Transverse colon (tissue), 4 donors: ENCODE data around the gene TRUB1. TPM values are rescaled to one million over a fixed set of nuclear protein-coding genes. Genes with fewer than 3 reads are reported as not detected.

Source experiments
- DNase-seq: peaks from one replicate; pipeline ENCODE4 v3.0.0-alpha.2; 2019
- H3K27ac ChIP-seq, 4 donors: fragments of 200-600 bp; sonication (generic); 2 replicates each; pipeline ENCODE4 v1.5.1; 2016 to 2018; ENCODE audit warnings: inconsistent platforms in 4 of 4
- H3K27me3 ChIP-seq: fragments of 200-600 bp; sonication (generic); 2 replicates; pipeline ENCODE4 v1.5.1; 2017; ENCODE audit warnings: inconsistent platforms
- H3K36me3 ChIP-seq, 4 donors: fragments of 200-600 bp; sonication (generic); 2 replicates each; pipeline ENCODE4 v1.5.1; 2017 to 2019; ENCODE audit warnings: inconsistent platforms in 4 of 4
- H3K4me1 ChIP-seq, 4 donors: fragments of 200-600 bp; sonication (generic); 2 replicates each; pipeline ENCODE4 v1.5.1; 2017 to 2020; ENCODE audit warnings: inconsistent platforms in 4 of 4
- H3K4me3 ChIP-seq, 4 donors: fragments of 200-600 bp; sonication (generic); 1 replicate in 1 of 4; 2 replicates in 3 of 4; pipeline versions ENCODE4 v1.5.1 to v1.6.1; 2017 to 2019; ENCODE audit warnings: inconsistent platforms in 4 of 4
- H3K9me3 ChIP-seq, 2 donors: fragments of 200-600 bp; sonication (generic); 2 replicates each; pipeline ENCODE4 v1.5.1; 2017 to 2019; ENCODE audit warnings: inconsistent platforms in 2 of 2
- CTCF ChIP-seq, 5 experiments: fragments of 200-600 bp in 3 of 5; fragments of 450-650 bp in 2 of 5; sonication (generic) in 3 of 5; IDR thresholded peaks; 1 replicate in 2 of 5; 2 replicates in 3 of 5; pipeline ENCODE4 v1.5.1; 2016 to 2017; ENCODE audit warnings: antibody characterized with exemption in 5 of 5, inconsistent platforms in 3 of 5, mild to moderate bottlenecking in 2 of 5, moderate library complexity in 1 of 5
- EP300 ChIP-seq: sonication (generic); formaldehyde crosslinking; IDR thresholded peaks from one replicate; pipeline ENCODE4 v1.6.1; 2017; ENCODE audit warnings: antibody characterized with exemption, low read depth
- POLR2A ChIP-seq: fragments of 450-650 bp; IDR thresholded peaks from one replicate; pipeline ENCODE4 v1.6.1; 2016; ENCODE audit warnings: antibody characterized with exemption, mild to moderate bottlenecking, moderate library complexity
- POLR2AphosphoS5 ChIP-seq, 3 donors: sonication (generic); formaldehyde crosslinking; IDR thresholded peaks; one replicate each; pipeline ENCODE4 v1.6.1; 2016; ENCODE audit warnings: antibody characterized with exemption in 3 of 3
- WGBS, 2 donors: methylation state at CpG; one replicate each; pipeline ENCODE4 v1.1.5; 2018; ENCODE audit warnings: low coverage in 1 of 2; 5-methylcytosine and 5-hydroxymethylcytosine counted together
- in situ Hi-C, 4 donors: fragments of 200-750 bp; cut with MboI; loops; one replicate each; pipeline versions ENCODE4 v1.15.0 to v1.15.1; 2017; ENCODE audit warnings: low sequenced_read_pairs in 3 of 4, low pct_ligation_motif_present in 1 of 4, low pct_unique_long_range_greater_than_20kb in 1 of 4
- intact Hi-C: fragments of 100-400 bp; cut with DNase I; formaldehyde crosslinking; loops from one replicate; pipeline ENCODE4 v1.15.1; 2023; ENCODE audit warnings: low total_unique reads
- total RNA-seq, 4 donors: library from RNA; depleted of rRNA; stranded (reverse); fragments of >200 nt; gene quantifications; one replicate each; pipeline ENCODE4 v1.1.0, GENCODE V29; 2016

The TRUB1 gene
- total RNA-seq, 4 donors from 2014 or later: 14.6 to 40.0 (median 21.1) TPM

GRCh38 chr10:114923551-114923950 lies 14.4 kb upstream of the TRUB1 start:
- DNase-seq: no peak
- no peak overlapping the region for H3K4me3 ChIP-seq
- no peaks in the 10 kb centered on the region for H3K9me3 ChIP-seq
- no peaks in the 10 kb centered on the region for H3K4me1 ChIP-seq
- intact Hi-C loops (no loop called here), in situ Hi-C loops (no loop called here)
- H3K27ac ChIP-seq: no peak overlapping the region
- 72 to 90% methylated on average over 2 of the region's 2 CpGs for WGBS, 2 donors
- H3K36me3 ChIP-seq: no peaks in the 10 kb centered on the region
- H3K27me3 ChIP-seq: no peaks in the 10 kb centered on the region
- no peak for TF ChIP-seq CTCF (IDR thresholded peaks at IDR 0.05)
- no peak for TF ChIP-seq EP300
- no peak for TF ChIP-seq POLR2A
- no peak for TF ChIP-seq POLR2AphosphoS5 (IDR thresholded peaks at IDR 0.05)

GRCh38 chr10:114925587-114926586 lies 12.1 kb upstream of the TRUB1 start:
- Histone ChIP-seq H3K4me1 (no peaks in the 10 kb centered on the region), H3K27ac (no peak overlapping the region)
- intact Hi-C loops: no loop called here

GRCh38 chr10:114928818-114929217 lies 9.2 kb upstream of the TRUB1 start:
- H3K36me3 ChIP-seq: no peaks in the 10 kb centered on the region
- 65 to 71% methylated on average over 2 of the region's 2 CpGs for WGBS, 2 donors
- H3K9me3 ChIP-seq: no peaks in the 10 kb centered on the region
- in situ Hi-C loops: no loop called here
- H3K27me3 ChIP-seq: no peaks in the 10 kb centered on the region
- H3K4me1 ChIP-seq: no peaks in the 10 kb centered on the region
- DNase-seq: no peak
- no peak overlapping the region for H3K27ac ChIP-seq
- intact Hi-C loops: no loop called here
- no peak overlapping the region for H3K4me3 ChIP-seq
- TF ChIP-seq POLR2A (no peak), CTCF (IDR thresholded peaks at IDR 0.05) (no peak), POLR2AphosphoS5 (IDR thresholded peaks at IDR 0.05) (no peak), EP300 (no peak)

More at GRCh38 chr10:114925587-114926586, 12.1 kb upstream of the TRUB1 start:
- H3K27me3 ChIP-seq: no peaks in the 10 kb centered on the region
- 63 to 65% methylated on average over 2 to 3 of the region's 3 CpGs for WGBS, 2 donors
- H3K9me3 ChIP-seq: no peaks in the 10 kb centered on the region
- H3K36me3 ChIP-seq: no peaks in the 10 kb centered on the region
- H3K4me3 ChIP-seq: no peak overlapping the region
- no peak for DNase-seq
- in situ Hi-C loops: no loop called here
- TF ChIP-seq POLR2A (no peak), EP300 (no peak), CTCF (IDR thresholded peaks at IDR 0.05) (no peak), POLR2AphosphoS5 (IDR thresholded peaks at IDR 0.05) (no peak)

GRCh38 chr10:114930320-114930719 lies 7.7 kb upstream of the TRUB1 start:
- WGBS, 2 donors: 76 to 82% methylated on average over 4 of the region's 4 CpGs
- in situ Hi-C loops (no loop called here), intact Hi-C loops (no loop called here)
- Histone ChIP-seq H3K27ac (no peak overlapping the region), H3K4me3 (no peak overlapping the region), H3K9me3 (no peaks in the 10 kb centered on the region), H3K27me3 (no peaks in the 10 kb centered on the region), H3K36me3 (no peaks in the 10 kb centered on the region), H3K4me1 (no peaks in the 10 kb centered on the region)
- TF ChIP-seq POLR2AphosphoS5 (IDR thresholded peaks at IDR 0.05): no peak
- no peak for TF ChIP-seq EP300
- no peak for TF ChIP-seq CTCF (IDR thresholded peaks at IDR 0.05)
- TF ChIP-seq POLR2A: no peak
- no peak for DNase-seq
